ENCODE measurements around the gene MYOM3. TPM values are rescaled to one million over a fixed set of nuclear protein-coding genes. Genes with fewer than 3 reads are reported as not detected.

MYOM3 gene
- 0.08 and 0.13 TPM in 2 replicates for total RNA-seq

GRCh38 chr1:24111996-24112779, at the start of gene MYOM3:
TSS of gene MYOM3 (minus strand) at chr1:24112135. CDS start at chr1:24108636, 3,499 bp downstream.

GRCh38 chr1:24142546-24143534, 30.9 kb upstream of the MYOM3 start, which contains the start of gene IL22RA1:
TSS of gene IL22RA1 (minus strand) at chr1:24143140. CDS start at chr1:24143082, 58 bp downstream.

Other genes with a start within 250 kb of the MYOM3 start
- 6.2 and 10.7 TPM in 2 replicates for gene FUCA1, start 243.8 kb downstream of the MYOM3 start, total RNA-seq
- not detected in 2 replicates for gene CNR2, start 198.8 kb downstream of the MYOM3 start, total RNA-seq
- gene PNRC2, start 152.3 kb downstream of the MYOM3 start, total RNA-seq: 64.8 and 73.3 TPM in 2 replicates
- 59.6 and 62.2 TPM in 2 replicates for gene SRSF10, start 131.8 kb downstream of the MYOM3 start, total RNA-seq
- not detected in 2 replicates for gene IL22RA1, start 31.0 kb upstream of the MYOM3 start, total RNA-seq
- 0.78 TPM in 1 of 2 replicates, not detected in the other for gene IFNLR1, start 75.2 kb upstream of the MYOM3 start, total RNA-seq
- 0.13 TPM in 1 of 2 replicates, not detected in the other for gene GRHL3, start 207.2 kb upstream of the MYOM3 start, total RNA-seq